ENCODE data around the gene RNASE13.

- TF ChIP-seq, protein P1, sequence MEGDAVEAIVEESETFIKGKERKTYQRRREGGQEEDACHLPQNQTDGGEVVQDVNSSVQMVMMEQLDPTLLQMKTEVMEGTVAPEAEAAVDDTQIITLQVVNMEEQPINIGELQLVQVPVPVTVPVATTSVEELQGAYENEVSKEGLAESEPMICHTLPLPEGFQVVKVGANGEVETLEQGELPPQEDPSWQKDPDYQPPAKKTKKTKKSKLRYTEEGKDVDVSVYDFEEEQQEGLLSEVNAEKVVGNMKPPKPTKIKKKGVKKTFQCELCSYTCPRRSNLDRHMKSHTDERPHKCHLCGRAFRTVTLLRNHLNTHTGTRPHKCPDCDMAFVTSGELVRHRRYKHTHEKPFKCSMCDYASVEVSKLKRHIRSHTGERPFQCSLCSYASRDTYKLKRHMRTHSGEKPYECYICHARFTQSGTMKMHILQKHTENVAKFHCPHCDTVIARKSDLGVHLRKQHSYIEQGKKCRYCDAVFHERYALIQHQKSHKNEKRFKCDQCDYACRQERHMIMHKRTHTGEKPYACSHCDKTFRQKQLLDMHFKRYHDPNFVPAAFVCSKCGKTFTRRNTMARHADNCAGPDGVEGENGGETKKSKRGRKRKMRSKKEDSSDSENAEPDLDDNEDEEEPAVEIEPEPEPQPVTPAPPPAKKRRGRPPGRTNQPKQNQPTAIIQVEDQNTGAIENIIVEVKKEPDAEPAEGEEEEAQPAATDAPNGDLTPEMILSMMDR (conservative IDR thresholded peaks at IDR 0.05; ENCODE audit: low read depth in 2 of 2) = no peak
- TF ChIP-seq, protein P2, sequence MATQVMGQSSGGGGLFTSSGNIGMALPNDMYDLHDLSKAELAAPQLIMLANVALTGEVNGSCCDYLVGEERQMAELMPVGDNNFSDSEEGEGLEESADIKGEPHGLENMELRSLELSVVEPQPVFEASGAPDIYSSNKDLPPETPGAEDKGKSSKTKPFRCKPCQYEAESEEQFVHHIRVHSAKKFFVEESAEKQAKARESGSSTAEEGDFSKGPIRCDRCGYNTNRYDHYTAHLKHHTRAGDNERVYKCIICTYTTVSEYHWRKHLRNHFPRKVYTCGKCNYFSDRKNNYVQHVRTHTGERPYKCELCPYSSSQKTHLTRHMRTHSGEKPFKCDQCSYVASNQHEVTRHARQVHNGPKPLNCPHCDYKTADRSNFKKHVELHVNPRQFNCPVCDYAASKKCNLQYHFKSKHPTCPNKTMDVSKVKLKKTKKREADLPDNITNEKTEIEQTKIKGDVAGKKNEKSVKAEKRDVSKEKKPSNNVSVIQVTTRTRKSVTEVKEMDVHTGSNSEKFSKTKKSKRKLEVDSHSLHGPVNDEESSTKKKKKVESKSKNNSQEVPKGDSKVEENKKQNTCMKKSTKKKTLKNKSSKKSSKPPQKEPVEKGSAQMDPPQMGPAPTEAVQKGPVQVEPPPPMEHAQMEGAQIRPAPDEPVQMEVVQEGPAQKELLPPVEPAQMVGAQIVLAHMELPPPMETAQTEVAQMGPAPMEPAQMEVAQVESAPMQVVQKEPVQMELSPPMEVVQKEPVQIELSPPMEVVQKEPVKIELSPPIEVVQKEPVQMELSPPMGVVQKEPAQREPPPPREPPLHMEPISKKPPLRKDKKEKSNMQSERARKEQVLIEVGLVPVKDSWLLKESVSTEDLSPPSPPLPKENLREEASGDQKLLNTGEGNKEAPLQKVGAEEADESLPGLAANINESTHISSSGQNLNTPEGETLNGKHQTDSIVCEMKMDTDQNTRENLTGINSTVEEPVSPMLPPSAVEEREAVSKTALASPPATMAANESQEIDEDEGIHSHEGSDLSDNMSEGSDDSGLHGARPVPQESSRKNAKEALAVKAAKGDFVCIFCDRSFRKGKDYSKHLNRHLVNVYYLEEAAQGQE (IDR thresholded peaks at IDR 0.05; ENCODE audit: unreplicated experiment) = no peak
- TF ChIP-seq, protein P3, sequence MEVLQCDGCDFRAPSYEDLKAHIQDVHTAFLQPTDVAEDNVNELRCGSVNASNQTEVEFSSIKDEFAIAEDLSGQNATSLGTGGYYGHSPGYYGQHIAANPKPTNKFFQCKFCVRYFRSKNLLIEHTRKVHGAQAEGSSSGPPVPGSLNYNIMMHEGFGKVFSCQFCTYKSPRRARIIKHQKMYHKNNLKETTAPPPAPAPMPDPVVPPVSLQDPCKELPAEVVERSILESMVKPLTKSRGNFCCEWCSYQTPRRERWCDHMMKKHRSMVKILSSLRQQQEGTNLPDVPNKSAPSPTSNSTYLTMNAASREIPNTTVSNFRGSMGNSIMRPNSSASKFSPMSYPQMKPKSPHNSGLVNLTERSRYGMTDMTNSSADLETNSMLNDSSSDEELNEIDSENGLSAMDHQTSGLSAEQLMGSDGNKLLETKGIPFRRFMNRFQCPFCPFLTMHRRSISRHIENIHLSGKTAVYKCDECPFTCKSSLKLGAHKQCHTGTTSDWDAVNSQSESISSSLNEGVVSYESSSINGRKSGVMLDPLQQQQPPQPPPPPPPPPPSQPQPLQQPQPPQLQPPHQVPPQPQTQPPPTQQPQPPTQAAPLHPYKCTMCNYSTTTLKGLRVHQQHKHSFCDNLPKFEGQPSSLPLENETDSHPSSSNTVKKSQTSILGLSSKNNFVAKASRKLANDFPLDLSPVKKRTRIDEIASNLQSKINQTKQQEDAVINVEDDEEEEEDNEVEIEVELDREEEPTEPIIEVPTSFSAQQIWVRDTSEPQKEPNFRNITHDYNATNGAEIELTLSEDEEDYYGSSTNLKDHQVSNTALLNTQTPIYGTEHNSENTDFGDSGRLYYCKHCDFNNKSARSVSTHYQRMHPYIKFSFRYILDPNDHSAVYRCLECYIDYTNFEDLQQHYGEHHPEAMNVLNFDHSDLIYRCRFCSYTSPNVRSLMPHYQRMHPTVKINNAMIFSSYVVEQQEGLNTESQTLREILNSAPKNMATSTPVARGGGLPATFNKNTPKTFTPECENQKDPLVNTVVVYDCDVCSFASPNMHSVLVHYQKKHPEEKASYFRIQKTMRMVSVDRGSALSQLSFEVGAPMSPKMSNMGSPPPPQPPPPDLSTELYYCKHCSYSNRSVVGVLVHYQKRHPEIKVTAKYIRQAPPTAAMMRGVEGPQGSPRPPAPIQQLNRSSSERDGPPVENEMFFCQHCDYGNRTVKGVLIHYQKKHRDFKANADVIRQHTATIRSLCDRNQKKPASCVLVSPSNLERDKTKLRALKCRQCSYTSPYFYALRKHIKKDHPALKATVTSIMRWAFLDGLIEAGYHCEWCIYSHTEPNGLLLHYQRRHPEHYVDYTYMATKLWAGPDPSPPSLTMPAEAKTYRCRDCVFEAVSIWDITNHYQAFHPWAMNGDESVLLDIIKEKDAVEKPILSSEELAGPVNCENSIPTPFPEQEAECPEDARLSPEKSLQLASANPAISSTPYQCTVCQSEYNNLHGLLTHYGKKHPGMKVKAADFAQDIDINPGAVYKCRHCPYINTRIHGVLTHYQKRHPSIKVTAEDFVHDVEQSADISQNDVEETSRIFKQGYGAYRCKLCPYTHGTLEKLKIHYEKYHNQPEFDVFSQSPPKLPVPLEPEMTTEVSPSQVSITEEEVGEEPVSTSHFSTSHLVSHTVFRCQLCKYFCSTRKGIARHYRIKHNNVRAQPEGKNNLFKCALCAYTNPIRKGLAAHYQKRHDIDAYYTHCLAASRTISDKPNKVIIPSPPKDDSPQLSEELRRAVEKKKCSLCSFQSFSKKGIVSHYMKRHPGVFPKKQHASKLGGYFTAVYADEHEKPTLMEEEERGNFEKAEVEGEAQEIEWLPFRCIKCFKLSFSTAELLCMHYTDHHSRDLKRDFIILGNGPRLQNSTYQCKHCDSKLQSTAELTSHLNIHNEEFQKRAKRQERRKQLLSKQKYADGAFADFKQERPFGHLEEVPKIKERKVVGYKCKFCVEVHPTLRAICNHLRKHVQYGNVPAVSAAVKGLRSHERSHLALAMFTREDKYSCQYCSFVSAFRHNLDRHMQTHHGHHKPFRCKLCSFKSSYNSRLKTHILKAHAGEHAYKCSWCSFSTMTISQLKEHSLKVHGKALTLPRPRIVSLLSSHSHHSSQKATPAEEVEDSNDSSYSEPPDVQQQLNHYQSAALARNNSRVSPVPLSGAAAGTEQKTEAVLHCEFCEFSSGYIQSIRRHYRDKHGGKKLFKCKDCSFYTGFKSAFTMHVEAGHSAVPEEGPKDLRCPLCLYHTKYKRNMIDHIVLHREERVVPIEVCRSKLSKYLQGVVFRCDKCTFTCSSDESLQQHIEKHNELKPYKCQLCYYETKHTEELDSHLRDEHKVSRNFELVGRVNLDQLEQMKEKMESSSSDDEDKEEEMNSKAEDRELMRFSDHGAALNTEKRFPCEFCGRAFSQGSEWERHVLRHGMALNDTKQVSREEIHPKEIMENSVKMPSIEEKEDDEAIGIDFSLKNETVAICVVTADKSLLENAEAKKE (CRISPR knock-in tag; IDR thresholded peaks at IDR 0.05) = no peak
- no peak for TF ChIP-seq EZH2phosphoT487 (IDR thresholded peaks at IDR 0.05; ENCODE audit: unreplicated experiment)
- no peak for TF ChIP-seq CREB1 (CRISPR knock-in tag; IDR thresholded peaks at IDR 0.05; ENCODE audit: low read depth)
- TF ChIP-seq EZH2 (IDR thresholded peaks at IDR 0.05; ENCODE audit: low read depth, unreplicated experiment) = no peak
- TF ChIP-seq POLR2AphosphoS5 (IDR thresholded peaks at IDR 0.05; ENCODE audit: low read depth) = no peak
- TF ChIP-seq NANOG (IDR thresholded peaks at IDR 0.05; ENCODE audit: borderline replicate concordance) = no peak
- TF ChIP-seq STAT1 (IDR thresholded peaks at IDR 0.05; ENCODE audit: unreplicated experiment) = no peak
Observed at GRCh38 chr14:21016413-21017190, 18.0 kb downstream of the RNASE13 start.
